HFF-Myc (cell line): ENCODE data around the gene ALLC.
"Not testable (repeated sequence)": the region's sequence is repeated elsewhere in the genome, so short reads cannot be mapped to it uniquely, and the experiment has no call there.

Experiments
- DNase-seq: peaks from one replicate; pipeline ENCODE4 v3.0.0-alpha.2; 2011; ENCODE audit warnings: low read depth; ENCODE audit errors: extremely low read depth
- H3K4me3 ChIP-seq: replicated peaks from 2 replicates; pipeline ENCODE4 v1.5.1; 2011; ENCODE audit warnings: low read depth, mild to moderate bottlenecking, control low read depth, low read length
- TF ChIP-seq, protein P1 (sequence below): IDR thresholded peaks from 2 replicates; pipeline ENCODE4 v1.5.1; 2012; ENCODE audit warnings: mild to moderate bottlenecking, low read depth, low read length, control low read depth; ENCODE audit errors: missing control alignments

The ALLC gene

DNA sequence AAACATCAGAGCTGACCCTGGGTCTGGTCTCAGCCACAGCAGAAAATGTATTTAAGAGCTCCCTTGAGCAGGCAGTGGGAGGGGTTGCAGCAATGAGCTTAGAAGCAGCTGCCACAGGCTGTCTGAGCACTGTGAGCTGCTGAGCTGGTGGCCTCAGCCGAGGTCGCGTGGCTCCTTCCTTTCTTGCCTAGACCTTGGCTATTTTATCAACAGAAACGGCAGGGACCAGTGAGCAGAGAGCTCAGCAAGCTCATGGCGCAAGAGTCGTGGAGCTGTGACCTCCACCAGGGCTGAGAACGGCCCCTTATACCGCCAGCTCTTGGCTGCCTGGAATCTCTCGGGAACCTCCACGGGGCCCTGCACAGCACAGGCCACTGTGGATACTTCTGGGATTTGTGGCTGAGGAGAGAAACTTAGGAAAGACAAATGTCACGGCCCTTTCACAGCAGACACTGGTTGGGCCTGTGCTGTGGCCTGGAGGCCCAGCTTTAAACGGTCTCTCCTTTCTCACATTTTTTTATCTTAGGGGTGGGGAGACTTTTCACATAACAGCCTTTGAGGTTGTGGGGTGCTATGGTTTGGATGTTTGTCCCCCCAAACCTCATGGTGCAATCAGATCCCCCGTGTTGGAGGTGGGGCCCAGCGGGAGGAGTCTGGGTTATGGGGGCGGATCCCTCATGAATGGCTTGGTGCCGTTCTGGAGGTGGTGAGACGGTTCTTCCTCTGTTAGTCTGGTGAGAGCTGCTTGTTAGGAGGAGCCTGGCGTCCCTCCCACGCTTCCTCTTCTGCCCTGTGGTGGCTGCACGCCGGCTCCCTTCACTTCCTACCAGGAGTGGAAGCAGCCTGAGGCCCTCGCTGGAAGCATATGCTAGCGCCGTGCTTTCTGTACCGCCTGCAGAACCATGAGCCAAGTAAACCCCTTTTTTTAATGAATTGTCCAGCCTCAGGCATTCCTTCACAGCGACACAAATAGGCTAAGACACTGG lies 1.7 kb downstream of the ALLC start:
- H3K4me3 ChIP-seq = no peak overlapping the region
- no peak for DNase-seq
- TF ChIP-seq, protein P1, sequence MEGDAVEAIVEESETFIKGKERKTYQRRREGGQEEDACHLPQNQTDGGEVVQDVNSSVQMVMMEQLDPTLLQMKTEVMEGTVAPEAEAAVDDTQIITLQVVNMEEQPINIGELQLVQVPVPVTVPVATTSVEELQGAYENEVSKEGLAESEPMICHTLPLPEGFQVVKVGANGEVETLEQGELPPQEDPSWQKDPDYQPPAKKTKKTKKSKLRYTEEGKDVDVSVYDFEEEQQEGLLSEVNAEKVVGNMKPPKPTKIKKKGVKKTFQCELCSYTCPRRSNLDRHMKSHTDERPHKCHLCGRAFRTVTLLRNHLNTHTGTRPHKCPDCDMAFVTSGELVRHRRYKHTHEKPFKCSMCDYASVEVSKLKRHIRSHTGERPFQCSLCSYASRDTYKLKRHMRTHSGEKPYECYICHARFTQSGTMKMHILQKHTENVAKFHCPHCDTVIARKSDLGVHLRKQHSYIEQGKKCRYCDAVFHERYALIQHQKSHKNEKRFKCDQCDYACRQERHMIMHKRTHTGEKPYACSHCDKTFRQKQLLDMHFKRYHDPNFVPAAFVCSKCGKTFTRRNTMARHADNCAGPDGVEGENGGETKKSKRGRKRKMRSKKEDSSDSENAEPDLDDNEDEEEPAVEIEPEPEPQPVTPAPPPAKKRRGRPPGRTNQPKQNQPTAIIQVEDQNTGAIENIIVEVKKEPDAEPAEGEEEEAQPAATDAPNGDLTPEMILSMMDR = no peak

DNA sequence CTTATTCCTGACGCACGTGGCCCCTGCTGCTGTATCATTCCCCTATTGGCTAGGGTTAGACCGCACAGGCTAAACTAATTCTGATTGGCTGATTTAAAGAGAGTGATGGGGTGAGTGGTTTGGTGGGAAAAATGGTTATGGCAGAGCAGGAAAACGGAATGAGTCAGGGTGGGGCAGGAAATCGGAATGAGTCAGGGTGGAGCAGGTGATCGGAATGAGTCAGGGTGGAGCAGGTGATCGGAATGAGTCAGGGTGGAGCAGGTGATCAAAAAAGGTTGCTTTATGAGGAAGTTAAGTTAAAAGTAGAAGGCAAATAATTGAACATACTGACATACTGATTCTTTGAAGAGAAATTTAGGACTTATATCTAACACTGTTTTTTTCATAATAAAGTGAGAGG lies 2.6 kb downstream of the ALLC start:
- H3K4me3 ChIP-seq, DNase-seq: not testable (repeated sequence)

DNA sequence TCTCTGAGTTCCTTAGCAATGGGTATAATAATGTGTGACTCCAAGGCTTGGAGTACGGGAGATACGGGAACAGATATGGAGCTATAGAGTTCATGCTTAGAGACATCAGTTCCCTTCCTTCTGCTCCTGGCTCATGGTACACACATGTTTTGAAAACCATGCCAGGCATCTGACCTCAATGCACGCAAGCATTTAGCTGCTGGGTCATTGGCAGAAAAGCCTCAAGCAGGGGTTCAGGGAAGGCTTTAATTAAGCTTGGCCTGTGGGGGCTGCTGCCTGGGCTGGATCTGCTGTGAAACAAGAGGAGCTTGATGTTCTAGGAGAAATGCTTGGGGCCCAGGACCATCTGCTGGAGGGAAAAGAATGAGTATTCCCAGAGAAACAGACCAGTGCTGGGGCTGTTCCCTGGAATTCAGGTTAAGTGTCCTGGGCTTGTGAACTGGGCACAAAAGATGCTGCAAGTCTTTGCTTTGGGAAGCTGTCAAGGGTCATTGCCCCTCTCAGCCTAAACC lies 3.2 kb downstream of the ALLC start:
- H3K4me3 ChIP-seq = no peak overlapping the region
- peak; percentile 59 for DNase-seq
- TF ChIP-seq, protein P1 = no peak

DNA sequence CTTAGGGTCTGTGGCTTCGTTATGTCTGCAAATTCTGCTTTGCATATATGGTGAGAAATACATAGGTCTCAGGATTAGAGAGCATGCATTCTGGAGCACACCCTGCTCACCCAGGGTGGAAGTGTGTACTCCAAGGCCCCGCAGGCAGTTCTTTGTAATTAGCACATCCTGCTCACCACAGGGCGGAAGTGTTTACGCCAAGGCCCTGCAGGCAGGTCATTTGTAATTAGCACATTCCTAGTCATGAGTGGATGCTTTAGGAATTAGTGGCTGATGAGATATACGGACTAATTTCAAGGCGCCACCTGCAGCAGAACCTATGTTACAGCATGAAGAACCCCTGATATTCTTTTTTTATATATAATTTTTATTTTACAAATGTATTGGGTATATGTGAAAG lies 4.2 kb downstream of the ALLC start:
- DNase-seq = no peak
- H3K4me3 ChIP-seq = no peak overlapping the region
- TF ChIP-seq, protein P1 = peak; percentile 8

DNA sequence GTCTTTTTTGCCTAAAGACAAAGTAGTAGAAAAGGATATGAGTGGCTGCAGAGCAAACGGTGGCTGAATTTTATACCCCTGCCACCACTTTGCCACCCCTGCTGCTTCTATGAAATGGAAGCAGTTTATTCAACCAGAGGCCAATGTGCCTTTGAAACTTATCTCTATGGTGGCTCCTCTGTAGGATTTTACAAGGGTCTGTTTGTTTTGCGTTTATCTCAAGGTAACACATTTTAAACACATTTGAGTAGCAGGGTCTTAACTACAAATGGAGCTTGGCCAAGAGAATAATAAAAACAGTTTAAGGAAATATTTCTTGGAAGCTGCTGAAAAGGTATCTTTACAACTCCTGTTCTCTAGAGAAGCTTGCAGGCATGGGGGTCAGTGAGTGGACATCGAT lies 6.1 kb downstream of the ALLC start:
- DNase-seq = no peak
- H3K4me3 ChIP-seq = no peak overlapping the region
- TF ChIP-seq, protein P1 = no peak

DNA sequence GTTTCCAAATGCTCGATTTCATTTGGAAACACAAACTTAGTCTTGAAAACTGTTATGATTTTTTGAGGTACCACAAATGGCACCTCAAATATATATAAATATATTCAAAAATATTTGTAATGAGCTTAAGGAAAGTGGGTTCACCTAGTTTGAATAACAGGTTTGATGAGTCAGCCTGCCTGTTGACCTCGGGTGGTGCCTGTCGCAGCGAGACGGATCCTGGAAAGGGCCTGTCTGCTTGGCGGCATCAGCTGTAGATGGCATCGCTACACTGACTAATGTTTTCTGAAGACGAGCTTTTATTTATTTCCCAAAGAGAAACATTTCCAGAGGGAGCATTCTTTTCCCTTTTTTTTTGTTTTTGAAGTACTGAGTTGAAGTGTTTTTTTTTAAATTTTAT lies 6.9 kb downstream of the ALLC start:
- no peak overlapping the region for H3K4me3 ChIP-seq
- TF ChIP-seq, protein P1 = no peak
- no peak for DNase-seq

DNA sequence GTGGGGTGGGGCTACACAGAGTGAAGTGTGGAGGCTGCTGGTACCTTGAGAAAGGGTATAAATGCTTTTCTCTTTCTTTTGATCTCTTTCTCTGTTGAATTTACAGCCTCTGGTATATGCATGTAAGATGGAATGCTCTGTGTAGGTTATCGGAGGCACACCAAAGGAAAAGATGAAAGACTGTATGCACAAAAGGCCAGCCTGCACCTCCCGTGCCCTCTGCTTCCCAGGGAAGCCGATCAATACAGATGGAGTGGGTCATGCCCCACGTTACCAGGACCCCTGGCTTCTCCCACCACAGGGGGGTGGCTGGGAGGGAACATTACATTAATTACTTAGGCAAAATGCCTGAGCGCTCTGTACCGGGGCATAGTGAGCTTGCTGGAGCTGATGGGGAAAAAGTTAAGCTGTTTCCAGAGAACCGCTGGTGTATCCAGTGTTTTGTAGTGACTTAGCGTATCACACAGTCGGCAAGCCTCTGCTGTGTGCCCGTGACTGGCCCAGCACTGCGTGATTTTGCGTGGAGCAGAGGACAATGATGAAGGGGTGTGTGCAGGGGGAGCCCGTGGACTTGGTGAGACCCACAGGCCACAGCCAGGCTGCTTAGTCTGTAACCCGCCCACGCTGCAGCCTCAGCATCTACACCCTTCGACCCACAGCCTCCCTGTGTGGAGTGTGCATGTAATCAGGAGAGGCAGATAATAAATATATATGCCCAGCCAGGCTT lies 8.0 kb downstream of the ALLC start:
- DNase-seq = no peak
- TF ChIP-seq, protein P1 = no peak
- no peak overlapping the region for H3K4me3 ChIP-seq
